ENCODE results near the gene KDM6A. TPM values are rescaled to one million over a fixed set of nuclear protein-coding genes. Genes with fewer than 3 reads are reported as not detected.

KDM6A gene
- polyA plus RNA-seq, 1 of the 3 experiments (the other 2 are of a cell fraction) = 7.4 TPM

GRCh38 chrX:44943007-44943406 lies 70.0 kb downstream of the KDM6A start:
- no peaks in the 10 kb centered on the region for H3F3A ChIP-seq (replicated peaks; ENCODE audit: insufficient read depth)
- H3K9ac ChIP-seq = no peak overlapping the region
- DNase-seq = no peak
- H3K4me3 ChIP-seq (ENCODE audit: low read depth in 2 of 2, low read length in 1 of 2) = no peak overlapping the region
- ChIA-PET POLR2A (no interaction called here), CTCF (no interaction called here)
- no peaks in the 10 kb centered on the region for H3K4me1 ChIP-seq (ENCODE audit: control insufficient read depth in 1 of 2, insufficient read depth in 2 of 2, low read depth in 1 of 2, low read length in 1 of 2)
- peaks cover 93% of the 10 kb centered on the region for H3K79me2 ChIP-seq (ENCODE audit: insufficient read depth)
- no peak overlapping the region for H3K4me2 ChIP-seq
- no peak overlapping the region for H2AFZ ChIP-seq (ENCODE audit: low read depth)
- WGBS (ENCODE audit: low lambda C conversion rate) = 96% methylated on average over 3 of the region's 3 CpGs
- H3K36me3 ChIP-seq (replicated peaks in 1 of 2; ENCODE audit: control insufficient read depth in 1 of 2, insufficient read depth in 2 of 2, low read length in 1 of 2) = peaks cover 0 to 22% of the 10 kb centered on the region in 2 experiments
- H3K9me2 ChIP-seq = no peaks in the 10 kb centered on the region
- no peak for TF ChIP-seq NRF1 (IDR thresholded peaks at IDR 0.05; ENCODE audit: low read depth, low read length)
- peaks cover 29% of the 10 kb centered on the region for H4K20me1 ChIP-seq (ENCODE audit: insufficient read depth)
- peaks cover 16% of the 10 kb centered on the region for H3K9me3 ChIP-seq
- H3K27ac ChIP-seq (ENCODE audit: low read depth in 2 of 2, low read length in 1 of 2) = no peak overlapping the region
- H3K27me3 ChIP-seq (ENCODE audit: insufficient read depth) = no peaks in the 10 kb centered on the region

- Histone ChIP-seq H3K79me2 (ENCODE audit: insufficient read depth) (peaks cover 93% of the 10 kb centered on the region), H3K36me3 (replicated peaks in 1 of 2; ENCODE audit: control insufficient read depth in 1 of 2, insufficient read depth in 2 of 2, low read length in 1 of 2) (peaks cover 0 to 22% of the 10 kb centered on the region in 2 experiments)
- POLR2A ChIA-PET = no interaction called here
Measured at GRCh38 chrX:44944894-44945293, 71.9 kb downstream of the KDM6A start.

GRCh38 chrX:44945736-44946135 lies 72.7 kb downstream of the KDM6A start:
- Histone ChIP-seq H3K79me2 (ENCODE audit: insufficient read depth) (peaks cover 93% of the 10 kb centered on the region), H3K9me3 (peaks cover 16% of the 10 kb centered on the region), H3K27me3 (ENCODE audit: insufficient read depth) (no peaks in the 10 kb centered on the region), H3K4me1 (ENCODE audit: control insufficient read depth in 1 of 2, insufficient read depth in 2 of 2, low read depth in 1 of 2, low read length in 1 of 2) (0 out of 4 replicates have a peak, but pooled peaks cover 0 to 3% of the 10 kb centered on the region in 2 experiments), H3K4me3 (ENCODE audit: low read depth in 2 of 2, low read length in 1 of 2) (no peak overlapping the region), H3K4me2 (no peak overlapping the region), H3K36me3 (replicated peaks in 1 of 2; ENCODE audit: control insufficient read depth in 1 of 2, insufficient read depth in 2 of 2, low read length in 1 of 2) (peaks cover 0 to 22% of the 10 kb centered on the region in 2 experiments), H4K20me1 (ENCODE audit: insufficient read depth) (peaks cover 23% of the 10 kb centered on the region), H3K9ac (no peak overlapping the region), H2AFZ (ENCODE audit: low read depth) (no peak overlapping the region), H3F3A (replicated peaks; ENCODE audit: insufficient read depth) (no peaks in the 10 kb centered on the region), H3K27ac (ENCODE audit: low read depth in 2 of 2, low read length in 1 of 2) (no peak overlapping the region), H3K9me2 (no peaks in the 10 kb centered on the region)
- TF ChIP-seq ZBTB33 (IDR thresholded peaks at IDR 0.05; ENCODE audit: borderline replicate concordance, low read depth) (no peak), MAX (IDR thresholded peaks at IDR 0.05; ENCODE audit: low read depth) (no peak)
- DNase-seq = no peak
- CTCF ChIA-PET = no interaction called here
- 97% methylated on average over 4 of the region's 4 CpGs for WGBS (ENCODE audit: low lambda C conversion rate)
- POLR2A ChIA-PET = no interaction called here

More at GRCh38 chrX:44944894-44945293, 71.9 kb downstream of the KDM6A start:
- no peaks in the 10 kb centered on the region for H3F3A ChIP-seq (replicated peaks; ENCODE audit: insufficient read depth)
- H3K4me2 ChIP-seq = no peak overlapping the region
- no peaks in the 10 kb centered on the region for H3K27me3 ChIP-seq (ENCODE audit: insufficient read depth)
- TF ChIP-seq POLR2AphosphoS5 (IDR thresholded peaks at IDR 0.05; ENCODE audit: low read depth, low read length) = no peak
- TF ChIP-seq RFX5 (IDR thresholded peaks at IDR 0.05; ENCODE audit: low read length) = no peak
- CTCF ChIA-PET = interaction anchor here (0.6 kb wide), 2 partner anchors 27 to 999 kb away, joined by 3 read pairs; no protein-coding TSS in a partner anchor
- H3K9ac ChIP-seq = no peak overlapping the region
- no peaks in the 10 kb centered on the region for H3K4me1 ChIP-seq (ENCODE audit: control insufficient read depth in 1 of 2, insufficient read depth in 2 of 2, low read depth in 1 of 2, low read length in 1 of 2)
- no peak for DNase-seq
- no peak overlapping the region for H3K4me3 ChIP-seq (ENCODE audit: low read depth in 2 of 2, low read length in 1 of 2)
- no peaks in the 10 kb centered on the region for H3K9me2 ChIP-seq
- H3K9me3 ChIP-seq = peaks cover 16% of the 10 kb centered on the region
- H3K27ac ChIP-seq (ENCODE audit: low read depth in 2 of 2, low read length in 1 of 2) = no peak overlapping the region
- peaks cover 20% of the 10 kb centered on the region for H4K20me1 ChIP-seq (ENCODE audit: insufficient read depth)
- 83% methylated on average over 1 of the region's 1 CpG for WGBS (ENCODE audit: low lambda C conversion rate)
- no peak overlapping the region for H2AFZ ChIP-seq (ENCODE audit: low read depth)
